ENCODE data around the gene LBHD1.
A peak's percentile ranks its signal among the peaks of the same experiment; 100 is the strongest.
"Not testable (repeated sequence)": the region's sequence is repeated elsewhere in the genome, so short reads cannot be mapped to it uniquely, and the experiment has no call there.

Gene LBHD1

DNA sequence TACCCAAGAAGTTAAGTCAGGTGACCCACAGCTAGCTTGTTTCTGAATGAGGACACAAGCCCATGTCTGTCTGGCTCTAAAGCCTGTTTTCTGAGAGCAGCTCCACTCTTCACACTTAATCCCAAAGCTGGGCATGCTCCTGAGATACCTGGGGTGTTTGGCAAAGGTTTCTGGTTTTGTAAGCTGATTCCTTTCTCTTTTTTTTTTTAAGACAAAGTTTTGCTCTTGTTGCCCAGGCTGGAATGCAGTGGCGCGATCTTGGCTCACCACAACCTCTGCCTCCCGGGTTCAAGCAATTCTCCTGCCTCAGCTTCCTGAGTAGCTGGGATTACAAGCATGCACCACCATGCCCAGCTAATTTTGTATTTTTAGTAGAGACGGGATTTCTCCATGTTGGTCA, 21.6 kb upstream of the LBHD1 start:
- DNase-seq: not testable (repeated sequence)

- no peak for DNase-seq
Measured at GRCh38 chr11:62689421-62690183, 17.5 kb upstream of the LBHD1 start, which contains the start of gene LRRN4CL. LRRN4CL (minus strand) TSS chr11:62689530; CDS start chr11:62688508, 1,022 bp downstream.

GRCh38 chr11:62688491-62688890, 16.4 kb upstream of the LBHD1 start:
- DNase-seq: no peak

GRCh38 chr11:62687508-62688396, 15.7 kb upstream of the LBHD1 start:
- DNase-seq: no peak

GRCh38 chr11:62682518-62682917, 10.5 kb upstream of the LBHD1 start:
- no peak for DNase-seq

GRCh38 chr11:62680825-62681240, 8.8 kb upstream of the LBHD1 start:
- peak; percentile 60 for DNase-seq

DNA sequence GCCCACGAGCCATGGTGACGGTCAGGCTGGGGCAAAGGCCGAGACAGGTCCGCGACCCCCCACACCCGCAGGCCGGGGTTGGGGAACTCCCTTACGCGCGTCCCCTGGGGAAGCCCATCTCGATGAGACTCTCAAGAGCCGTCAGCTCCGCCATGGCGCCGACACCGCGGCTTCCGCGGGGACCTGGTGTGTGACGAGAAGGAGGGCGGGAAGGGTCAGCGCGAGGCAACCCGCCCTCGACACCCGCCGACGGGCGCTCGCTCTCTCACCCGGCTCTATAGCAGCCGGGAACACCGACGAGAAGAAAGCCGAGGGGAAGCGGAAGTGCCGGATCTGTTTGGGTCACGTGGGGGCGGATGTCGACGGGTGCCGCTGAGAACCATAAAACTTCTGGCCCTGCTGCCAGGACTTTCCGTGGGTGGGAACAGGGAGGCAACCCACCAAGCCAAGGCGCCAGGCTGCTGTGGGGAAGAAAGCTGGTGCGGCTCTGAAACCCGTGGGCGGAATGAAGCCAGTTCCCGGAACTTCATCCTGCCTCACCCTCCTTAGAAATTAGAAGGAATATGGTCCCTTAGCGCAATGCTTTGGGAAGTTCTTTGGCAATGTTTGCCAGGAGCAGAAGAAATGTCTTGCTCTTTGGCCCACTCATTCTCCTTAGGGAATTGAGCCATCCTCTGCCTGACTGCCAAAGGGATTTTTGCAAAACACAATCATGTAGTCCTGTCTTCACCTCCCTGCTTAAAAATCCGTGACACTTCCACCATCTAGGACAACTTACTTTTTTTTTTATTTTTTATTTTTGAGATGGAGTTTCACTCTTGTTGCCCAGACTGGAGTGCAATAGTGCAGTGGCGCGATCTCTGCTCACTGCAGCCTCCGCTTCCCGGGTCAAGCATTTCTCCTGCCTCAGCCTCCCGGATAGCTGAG, 7.0 kb upstream of the LBHD1 start, which contains the start of gene UBXN1:
Gene UBXN1, minus strand, starts transcription at position 304 of the 927 bp plus-strand sequence. Its CDS starts 150 bp downstream, at position 154.
- DNase-seq: peak; percentile 93

DNA sequence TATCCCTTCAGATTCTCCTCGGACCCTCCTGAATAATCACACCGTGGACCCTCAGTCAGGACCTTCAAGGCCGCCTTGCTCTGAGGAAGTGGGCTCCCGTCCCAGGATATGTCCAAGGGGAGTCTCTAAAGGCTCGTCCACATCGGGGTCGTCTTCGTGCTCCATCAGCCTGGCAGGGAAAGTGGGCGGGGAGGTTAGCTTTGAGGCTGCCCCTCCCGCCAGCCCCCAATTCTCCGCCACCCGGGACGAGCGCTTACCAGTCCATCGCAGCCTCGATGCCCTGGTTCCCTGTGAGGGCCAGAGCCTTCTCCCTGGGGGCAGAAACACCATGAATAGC, 6.3 kb upstream of the LBHD1 start:
- DNase-seq: no peak

DNA sequence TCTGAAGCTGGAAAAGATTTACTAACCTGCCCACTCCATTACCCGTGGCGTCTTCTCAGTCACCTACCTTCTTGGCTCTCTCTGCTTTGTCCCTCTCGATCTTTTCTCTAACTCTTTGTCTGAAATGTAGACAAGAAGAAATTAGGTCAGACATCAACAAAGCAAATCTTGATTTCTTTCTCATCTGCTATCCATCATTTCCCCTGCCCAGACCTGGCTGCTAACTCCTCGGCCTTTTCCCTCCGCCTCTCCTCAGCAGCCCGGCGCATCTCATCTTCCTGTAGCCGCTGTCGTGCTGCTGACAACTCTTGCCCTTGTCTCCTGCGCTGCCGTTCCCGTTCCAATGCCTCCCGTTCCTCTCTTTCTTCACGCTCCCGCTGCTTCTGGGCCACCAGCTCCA, 5.6 kb upstream of the LBHD1 start:
- no peak for DNase-seq

- no peak for DNase-seq
Measured at GRCh38 chr11:62677156-62677555, 5.1 kb upstream of the LBHD1 start.

DNA sequence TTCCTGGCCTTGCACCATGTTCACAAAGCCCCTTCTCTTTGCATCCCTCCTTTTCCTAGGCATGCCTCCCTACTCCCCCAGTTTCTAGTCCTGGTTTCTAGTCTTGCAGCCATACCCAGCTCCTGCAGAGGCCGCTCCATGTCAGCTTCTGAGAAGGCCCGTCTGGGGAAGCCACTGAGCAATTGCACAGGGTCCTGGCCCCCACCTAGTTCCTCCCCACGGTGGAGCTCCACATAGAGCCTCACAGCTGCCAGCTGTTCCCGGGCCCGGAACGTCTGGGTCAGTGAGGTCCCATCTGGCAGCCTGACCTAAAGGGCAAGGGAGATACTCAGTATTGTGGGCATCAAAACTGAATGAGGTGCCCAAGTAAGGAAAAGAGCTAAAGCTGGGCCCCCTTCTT, 4.6 kb upstream of the LBHD1 start:
- DNase-seq: no peak

DNA sequence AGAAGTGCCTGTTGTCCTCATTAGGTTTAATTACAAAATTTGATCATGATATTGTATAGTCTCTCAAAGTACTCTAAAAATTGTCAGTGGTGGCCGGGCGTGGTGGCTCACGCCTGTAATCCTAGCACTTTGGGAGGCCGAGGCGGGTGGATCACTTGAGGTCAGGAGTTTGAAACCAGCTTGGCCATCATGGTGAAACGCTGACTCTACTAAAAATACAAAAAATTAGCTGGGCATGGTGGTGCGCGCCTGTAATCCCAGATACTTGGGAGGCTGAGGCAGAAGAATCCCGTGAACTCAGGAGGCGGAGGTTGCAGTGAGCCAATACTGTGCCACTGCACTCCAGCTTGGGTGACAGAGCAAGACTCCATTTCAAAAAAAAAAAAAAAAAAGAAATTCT, 3.3 kb upstream of the LBHD1 start:
- not testable (repeated sequence) for DNase-seq

DNA sequence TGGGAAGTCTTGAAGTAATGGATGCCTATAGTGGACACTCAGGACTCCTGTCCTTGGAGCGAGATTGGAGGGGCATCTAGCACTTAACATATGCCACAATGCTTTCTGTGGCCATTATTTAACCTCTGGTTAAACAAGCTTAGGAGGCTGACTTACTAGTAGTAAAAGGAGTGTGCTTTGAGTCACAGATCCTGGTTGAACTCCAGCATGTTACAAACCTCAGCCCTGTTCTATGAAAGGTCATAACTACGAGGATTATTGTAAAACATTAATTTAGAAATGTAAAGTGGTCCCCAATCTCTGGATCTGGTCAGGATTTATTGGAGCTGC, 1.1 kb upstream of the LBHD1 start:
- DNase-seq: no peak

- no peak for DNase-seq
Measured at GRCh38 chr11:62671236-62671607, 845 bp downstream of the LBHD1 start.

- no peak for DNase-seq
Measured at GRCh38 chr11:62669420-62670161, 2.5 kb downstream of the LBHD1 start.

DNA sequence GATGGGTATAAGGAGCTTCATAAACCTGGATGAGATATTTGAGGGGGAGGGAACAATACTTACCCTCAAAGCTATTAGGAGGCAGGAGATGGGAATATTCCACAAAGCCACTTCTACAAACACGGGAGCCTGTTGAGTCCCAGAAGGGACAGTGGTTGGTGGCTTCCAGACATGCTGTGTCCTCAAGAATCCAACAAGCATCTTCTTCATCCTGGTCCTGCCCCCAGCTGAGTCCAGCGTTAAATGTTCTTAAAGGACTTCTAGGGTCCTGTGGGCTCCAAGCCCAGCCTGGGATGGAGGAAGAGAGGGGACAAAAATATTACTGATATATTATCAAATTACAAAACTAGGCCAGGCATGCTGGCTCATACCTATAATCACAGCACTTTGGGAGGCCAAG, 4.6 kb downstream of the LBHD1 start:
- DNase-seq: no peak

- DNase-seq: no peak
Measured at GRCh38 chr11:62666259-62666926, 5.7 kb downstream of the LBHD1 start.

- peak; percentile 65 for DNase-seq
Measured at GRCh38 chr11:62665599-62666258, 6.3 kb downstream of the LBHD1 start.

DNA sequence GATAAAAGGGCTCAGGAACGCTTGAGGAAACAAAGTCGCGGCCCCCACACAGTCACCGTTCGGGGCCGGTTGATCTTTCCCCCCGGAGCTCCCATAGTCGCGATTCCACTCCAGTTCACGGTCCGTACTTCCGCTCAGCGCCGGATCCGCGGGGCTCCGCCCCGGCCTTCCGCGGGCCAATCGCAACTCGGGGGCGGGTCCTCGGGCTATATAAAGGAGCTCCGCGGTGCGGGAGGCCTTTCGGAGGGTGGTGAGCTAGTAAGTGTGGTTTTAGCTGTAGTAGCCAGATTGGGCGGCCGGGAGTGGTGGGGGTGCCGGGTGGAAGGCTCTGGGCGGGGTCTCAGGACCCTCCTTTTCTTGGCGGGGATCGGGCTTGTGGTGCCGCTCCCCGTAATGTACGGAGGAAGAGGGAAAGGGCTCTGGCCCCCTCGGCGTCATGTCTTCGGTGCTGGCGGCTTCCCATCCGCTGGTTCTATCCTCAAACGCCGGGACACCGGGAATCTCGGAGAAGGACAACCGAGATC, 6.9 kb downstream of the LBHD1 start, which contains the start of the genes C11orf98 and CSKMT:
Gene C11orf98, minus strand, starts transcription at position 136 of the 524 bp plus-strand sequence. Its CDS starts 41 bp downstream, at position 95.
Gene CSKMT, plus strand, starts transcription at position 238 of the 524 bp plus-strand sequence. CDS start 568 bp downstream, outside the sequence.
- DNase-seq: peak; percentile 98

DNA sequence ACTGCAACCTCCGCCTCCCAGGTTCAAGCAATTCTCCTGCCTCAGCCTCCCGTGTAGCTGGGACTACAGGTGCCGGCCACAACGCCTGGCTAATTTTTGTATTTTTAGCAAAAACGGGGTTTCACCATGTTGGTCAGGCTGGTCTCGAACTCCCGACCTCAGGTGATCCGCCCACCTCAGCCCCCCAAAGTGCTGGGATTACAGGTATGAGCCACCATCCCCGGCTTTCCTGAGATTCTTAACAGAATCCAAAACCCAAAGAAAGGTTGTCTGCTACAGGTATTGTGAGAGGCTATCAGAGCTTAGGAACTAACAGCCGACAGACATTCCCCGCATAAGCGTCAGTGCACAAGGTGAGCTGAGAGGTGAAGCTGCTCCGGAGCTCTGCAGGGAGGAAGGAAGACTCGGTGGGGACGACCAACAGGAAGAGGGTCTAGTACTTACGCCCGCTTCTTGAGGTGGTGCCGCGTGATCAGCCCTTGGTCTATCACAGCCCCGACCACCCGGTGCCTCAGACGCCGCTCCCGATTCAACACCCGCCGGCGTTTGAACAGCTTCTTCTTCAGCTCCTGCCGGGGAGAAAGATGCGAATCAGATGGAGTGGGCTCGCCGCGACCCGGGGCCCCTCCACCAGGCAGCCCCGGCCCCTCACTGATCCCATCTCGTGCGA, 7.5 kb downstream of the LBHD1 start:
- peak; percentile 67 for DNase-seq

Data from activated CD4-positive, alpha-beta T cell treated with anti-CD3 and anti-CD28 coated beads for 48 hours (primary cell).